Progenitor cell of endocrine pancreas (in vitro differentiated cells): Measurements from ENCODE around the gene EFCAB9. TPM values are rescaled to one million over a fixed set of nuclear protein-coding genes. Genes with fewer than 3 reads are reported as not detected.

Experiments
- DNase-seq: peaks from one replicate; pipeline ENCODE4 v3.0.0; 2021; ENCODE audit warnings: low spot score; ENCODE audit not compliant: unreplicated experiment
- H3K27ac Mint-ChIP-seq: 2 replicates; pipeline ENCODE4 v1.8.0; 2021; ENCODE audit warnings: mild to moderate bottlenecking, moderate library complexity, mixed read lengths
- H3K27me3 Mint-ChIP-seq: 2 replicates; pipeline ENCODE4 v1.8.0; 2021; ENCODE audit warnings: mixed read lengths
- H3K36me3 Mint-ChIP-seq: 2 replicates; pipeline ENCODE4 v1.8.0; 2022; ENCODE audit warnings: mixed read lengths; ENCODE audit not compliant: insufficient read depth
- H3K4me1 Mint-ChIP-seq: 2 replicates; pipeline ENCODE4 v1.8.0; 2021; ENCODE audit warnings: low read depth, mixed read lengths
- H3K4me3 Mint-ChIP-seq: 2 replicates; pipeline ENCODE4 v1.8.0; 2021; ENCODE audit warnings: low read depth, mild to moderate bottlenecking, moderate library complexity, mixed read lengths
- H3K9me3 Mint-ChIP-seq: 2 replicates; pipeline ENCODE4 v1.8.0; 2021; ENCODE audit warnings: low read depth, mixed read lengths
- total RNA-seq: library from RNA; stranded (reverse); gene quantifications from 2 replicates; pipeline ENCODE4 v1.2.1, GENCODE V29; 2021
- TF ChIP-seq, protein P1 (sequence below): fragments of 200-600 bp; sonication (generic); IDR thresholded peaks from one replicate; pipeline ENCODE4 v1.5.0; 2021; ENCODE audit warnings: antibody characterized with exemption, mild to moderate bottlenecking; ENCODE audit not compliant: unreplicated experiment

Gene EFCAB9
- total RNA-seq, 1 donor from 2014 or later, result not detected

DNA sequence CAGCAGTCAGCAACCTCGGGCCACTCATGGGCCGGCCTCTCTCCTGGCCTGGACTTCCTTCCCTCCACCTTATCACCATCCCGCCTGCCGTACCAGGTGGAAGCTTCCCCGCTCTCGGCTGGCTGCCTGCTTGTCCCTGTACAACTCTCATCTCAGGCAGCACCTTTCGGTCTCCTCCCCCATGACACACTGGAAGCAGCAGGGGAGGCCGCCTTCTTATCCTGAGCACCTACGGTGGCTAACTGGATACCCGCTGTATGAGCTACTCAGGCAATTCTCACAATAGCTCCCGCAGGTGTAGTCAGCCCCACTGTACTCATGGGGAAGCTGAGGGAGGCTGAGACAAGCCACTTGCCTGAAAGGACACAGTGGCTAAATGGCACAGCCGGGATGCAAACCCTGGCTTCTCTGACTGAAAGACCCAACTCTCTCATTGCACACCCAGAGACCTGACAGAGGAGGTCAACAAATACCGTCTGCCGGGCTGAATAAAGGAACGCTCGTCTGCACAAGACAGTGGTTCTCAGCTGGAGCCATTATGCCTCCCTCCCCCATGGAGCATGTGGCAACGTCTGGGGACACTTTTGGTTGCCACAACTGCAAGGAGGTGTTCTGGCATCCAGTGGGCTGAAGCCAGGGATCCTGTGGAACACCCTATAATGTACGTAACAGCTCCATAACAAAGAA, 15.5 kb upstream of the EFCAB9 start:
- no peak overlapping the region for H3K4me3 Mint-ChIP-seq
- no peak for DNase-seq
- H3K36me3 Mint-ChIP-seq, result peaks cover 3% of the 10 kb centered on the region
- H3K4me1 Mint-ChIP-seq, result peaks cover 5% of the 10 kb centered on the region
- no peaks in the 10 kb centered on the region for H3K27me3 Mint-ChIP-seq
- H3K27ac Mint-ChIP-seq, result peak overlapping the region; percentile 4
- no peaks in the 10 kb centered on the region for H3K9me3 Mint-ChIP-seq
- TF ChIP-seq, protein P1, sequence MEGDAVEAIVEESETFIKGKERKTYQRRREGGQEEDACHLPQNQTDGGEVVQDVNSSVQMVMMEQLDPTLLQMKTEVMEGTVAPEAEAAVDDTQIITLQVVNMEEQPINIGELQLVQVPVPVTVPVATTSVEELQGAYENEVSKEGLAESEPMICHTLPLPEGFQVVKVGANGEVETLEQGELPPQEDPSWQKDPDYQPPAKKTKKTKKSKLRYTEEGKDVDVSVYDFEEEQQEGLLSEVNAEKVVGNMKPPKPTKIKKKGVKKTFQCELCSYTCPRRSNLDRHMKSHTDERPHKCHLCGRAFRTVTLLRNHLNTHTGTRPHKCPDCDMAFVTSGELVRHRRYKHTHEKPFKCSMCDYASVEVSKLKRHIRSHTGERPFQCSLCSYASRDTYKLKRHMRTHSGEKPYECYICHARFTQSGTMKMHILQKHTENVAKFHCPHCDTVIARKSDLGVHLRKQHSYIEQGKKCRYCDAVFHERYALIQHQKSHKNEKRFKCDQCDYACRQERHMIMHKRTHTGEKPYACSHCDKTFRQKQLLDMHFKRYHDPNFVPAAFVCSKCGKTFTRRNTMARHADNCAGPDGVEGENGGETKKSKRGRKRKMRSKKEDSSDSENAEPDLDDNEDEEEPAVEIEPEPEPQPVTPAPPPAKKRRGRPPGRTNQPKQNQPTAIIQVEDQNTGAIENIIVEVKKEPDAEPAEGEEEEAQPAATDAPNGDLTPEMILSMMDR, result no peak

DNA sequence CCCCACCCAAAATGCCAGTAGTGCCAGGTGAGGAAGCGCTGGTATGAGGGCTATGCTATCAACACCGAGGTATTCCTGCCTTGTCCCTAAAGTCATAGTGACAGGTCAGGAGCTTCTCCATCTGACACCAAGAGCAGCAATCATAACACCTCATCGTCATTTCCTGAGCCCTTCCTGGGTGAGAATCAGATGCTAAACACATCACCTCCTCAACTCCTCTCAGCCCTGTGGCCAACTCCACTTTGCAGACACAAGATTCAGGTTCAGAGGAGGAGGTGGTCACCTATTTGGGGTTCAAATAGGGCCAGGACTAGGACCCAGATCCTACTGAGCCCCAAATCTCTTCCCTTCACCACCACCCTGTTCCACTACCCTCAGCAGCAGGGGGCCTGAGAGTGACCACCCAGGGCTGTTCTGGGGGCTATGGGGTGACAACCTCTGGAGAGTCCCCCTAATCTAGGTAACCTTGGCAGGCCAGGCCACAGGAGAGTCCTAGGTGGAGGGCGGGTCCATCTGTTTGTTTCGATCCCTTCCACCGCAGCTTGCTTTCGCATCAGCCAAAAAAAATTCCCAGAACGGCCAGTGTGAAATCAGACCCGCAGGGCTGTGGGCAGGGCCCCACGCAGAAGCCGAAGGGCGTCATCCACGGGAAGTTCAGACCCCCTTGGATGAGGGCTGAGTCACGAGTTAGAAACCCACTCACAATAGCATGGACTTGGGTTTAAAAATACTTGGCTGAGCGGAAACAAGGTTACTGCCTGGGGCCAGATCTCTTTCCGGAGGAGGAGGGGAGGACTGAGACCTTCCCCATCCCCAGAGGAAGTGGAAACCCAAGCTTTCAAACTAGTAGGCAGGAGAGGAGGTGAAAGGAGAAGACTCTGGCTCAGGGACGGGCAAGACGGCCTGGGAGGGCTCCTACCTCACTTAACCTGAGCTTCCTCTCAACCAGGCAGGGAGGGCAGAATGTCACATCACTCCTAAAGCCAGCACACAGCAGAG, 14.7 kb upstream of the EFCAB9 start:
- no peak overlapping the region for H3K4me3 Mint-ChIP-seq
- H3K27me3 Mint-ChIP-seq, result no peaks in the 10 kb centered on the region
- peaks cover 5% of the 10 kb centered on the region for H3K4me1 Mint-ChIP-seq
- H3K9me3 Mint-ChIP-seq, result no peaks in the 10 kb centered on the region
- no peak for DNase-seq
- TF ChIP-seq, protein P1, result no peak
- H3K27ac Mint-ChIP-seq, result no peak overlapping the region
- H3K36me3 Mint-ChIP-seq, result peaks cover 3% of the 10 kb centered on the region

DNA sequence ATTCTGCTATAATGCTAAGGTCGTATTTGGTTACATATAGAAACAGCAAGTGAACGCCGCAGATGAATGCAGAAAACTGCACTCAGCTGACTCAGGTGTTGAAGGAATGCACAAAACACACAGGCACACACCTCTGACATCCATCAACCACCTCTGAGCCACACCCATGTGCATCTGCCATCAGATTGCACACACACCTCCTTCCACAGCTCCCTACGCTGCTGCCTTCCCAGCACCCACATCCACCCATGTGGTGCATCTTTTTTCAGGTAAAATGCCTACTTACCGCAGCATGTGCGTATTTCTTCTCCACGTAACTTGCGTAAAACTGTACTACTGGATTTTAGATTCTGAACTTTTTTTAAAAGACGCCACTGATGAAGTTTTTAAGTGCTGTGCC, 13.0 kb upstream of the EFCAB9 start:
- peak overlapping the region; percentile 41 for H3K27ac Mint-ChIP-seq
- no peak for DNase-seq
- no peak overlapping the region for H3K4me3 Mint-ChIP-seq
- H3K9me3 Mint-ChIP-seq, result no peaks in the 10 kb centered on the region
- no peaks in the 10 kb centered on the region for H3K4me1 Mint-ChIP-seq
- TF ChIP-seq, protein P1, result no peak
- H3K36me3 Mint-ChIP-seq, result peaks cover 3% of the 10 kb centered on the region
- H3K27me3 Mint-ChIP-seq, result peaks cover 6% of the 10 kb centered on the region

DNA sequence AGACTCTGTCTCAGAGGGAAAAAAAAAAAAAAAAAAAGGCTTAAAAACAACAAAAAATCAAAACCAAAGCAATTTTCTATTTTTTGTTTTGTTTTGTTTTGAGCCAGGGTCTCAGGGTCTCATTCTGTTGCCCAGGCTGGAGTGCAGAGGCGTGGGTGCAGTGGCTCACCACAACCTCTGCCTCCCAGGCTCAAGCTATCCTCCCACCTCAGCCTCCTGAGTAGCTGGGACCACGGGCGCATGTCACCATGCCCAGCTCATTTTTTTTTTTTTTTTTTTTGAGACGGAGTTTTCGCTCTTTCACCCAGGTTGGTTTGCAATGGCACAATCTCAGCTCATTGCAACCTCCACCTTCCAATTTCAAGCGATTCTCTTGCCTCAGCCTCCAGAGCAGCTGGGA, 11.7 kb upstream of the EFCAB9 start:
- H3K4me1 Mint-ChIP-seq, result peaks cover 5% of the 10 kb centered on the region
- H3K4me3 Mint-ChIP-seq, result no peak overlapping the region
- no peak overlapping the region for H3K27ac Mint-ChIP-seq
- H3K9me3 Mint-ChIP-seq, result no peaks in the 10 kb centered on the region
- peaks cover 10% of the 10 kb centered on the region for H3K27me3 Mint-ChIP-seq
- DNase-seq, result no peak
- TF ChIP-seq, protein P1, result no peak
- peaks cover 3% of the 10 kb centered on the region for H3K36me3 Mint-ChIP-seq

DNA sequence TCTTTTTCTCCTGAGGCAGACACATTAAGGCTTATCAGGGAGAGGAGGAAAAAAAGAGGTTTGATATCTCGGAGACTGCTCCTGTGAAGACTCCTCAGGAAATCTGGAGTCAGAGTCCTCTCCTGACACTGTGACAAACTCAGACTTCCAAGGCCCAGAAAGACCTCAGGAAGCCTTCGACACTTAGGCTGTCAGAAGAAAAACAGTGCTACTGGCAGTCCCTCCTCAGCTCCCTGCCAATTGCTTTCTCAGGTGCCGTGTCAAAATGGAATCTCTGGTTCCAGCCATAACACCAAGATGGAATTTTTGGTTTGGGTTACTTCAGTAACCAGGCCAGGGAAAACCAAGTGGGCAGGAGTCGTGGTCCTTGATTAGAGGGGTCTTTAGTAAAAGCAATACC, 10.1 kb upstream of the EFCAB9 start:
- no peak for DNase-seq
- Mint-ChIP-seq H3K9me3 (no peaks in the 10 kb centered on the region), H3K4me1 (peaks cover 7% of the 10 kb centered on the region), H3K27ac (no peak overlapping the region), H3K4me3 (no peak overlapping the region), H3K27me3 (peaks cover 11% of the 10 kb centered on the region), H3K36me3 (peaks cover 2% of the 10 kb centered on the region)
- TF ChIP-seq, protein P1, result no peak
